ENCODE measurements around the gene BBS2.

BBS2 gene

GRCh38 chr16:56457927-56458470 is 61.8 kb downstream of the BBS2 start:
- Histone ChIP-seq H3K4me1 (peaks cover 3% of the 10 kb centered on the region), H2AFZ (no peak overlapping the region), H3K27me3 (ENCODE audit: control insufficient read depth, insufficient read depth, low read length) (no peaks in the 10 kb centered on the region), H3K4me2 (ENCODE audit: low read length) (no peak overlapping the region), H3K36me3 (ENCODE audit: control insufficient read depth, insufficient read depth, low read length) (no peaks in the 10 kb centered on the region), H3K9ac (no peak overlapping the region), H3K4me3 (ENCODE audit: low read depth, low read length) (no peak overlapping the region), H3K79me2 (peaks cover 7% of the 10 kb centered on the region), H3K27ac (no peak overlapping the region), H3K9me3 (ENCODE audit: control insufficient read depth, low read length) (no peaks in the 10 kb centered on the region)
- TF ChIP-seq CTCF (IDR thresholded peaks at IDR 0.05), result no peak

- Histone ChIP-seq H3K27me3 (ENCODE audit: control insufficient read depth, insufficient read depth, low read length) (no peaks in the 10 kb centered on the region), H3K4me1 (peaks cover 9% of the 10 kb centered on the region), H3K4me3 (ENCODE audit: low read depth, low read length) (peak overlapping the region; percentile 79), H3K36me3 (ENCODE audit: control insufficient read depth, insufficient read depth, low read length) (no peaks in the 10 kb centered on the region), H3K9ac (peak overlapping the region; percentile 91), H2AFZ (peak overlapping the region; percentile 95), H3K9me3 (ENCODE audit: control insufficient read depth, low read length) (no peaks in the 10 kb centered on the region), H3K79me2 (peaks cover 32% of the 10 kb centered on the region), H3K27ac (peak overlapping the region; percentile 82), H3K4me2 (ENCODE audit: low read length) (peak overlapping the region; percentile 83)
- no peak for TF ChIP-seq CTCF (IDR thresholded peaks at IDR 0.05)
These were observed 67.8 kb downstream of the BBS2 start for GRCh38 chr16:56451753-56452689.

GRCh38 chr16:56450986-56451752 is 68.7 kb downstream of the BBS2 start, which contains the start of the genes NUDT21 and OGFOD1:
Gene NUDT21, minus strand, starts transcription at chr16:56451332. Its CDS starts 130 bp downstream, at chr16:56451202.
Gene OGFOD1, plus strand, starts transcription at chr16:56451554. Its CDS starts 59 bp downstream, at chr16:56451613.
- no peak for TF ChIP-seq CTCF (IDR thresholded peaks at IDR 0.05)
- no peaks in the 10 kb centered on the region for H3K9me3 ChIP-seq (ENCODE audit: control insufficient read depth, low read length)
- H3K4me1 ChIP-seq, result peaks cover 9% of the 10 kb centered on the region

GRCh38 chr16:56450275-56450985 is 69.4 kb downstream of the BBS2 start:
- no peak for TF ChIP-seq CTCF (IDR thresholded peaks at IDR 0.05)
- Histone ChIP-seq H3K27ac (peak overlapping the region; percentile 82), H3K4me1 (peaks cover 9% of the 10 kb centered on the region), H3K4me3 (ENCODE audit: low read depth, low read length) (peak overlapping the region; percentile 79), H3K79me2 (peaks cover 32% of the 10 kb centered on the region), H3K9ac (peak overlapping the region; percentile 91), H3K4me2 (ENCODE audit: low read length) (peak overlapping the region; percentile 87), H3K36me3 (ENCODE audit: control insufficient read depth, insufficient read depth, low read length) (no peaks in the 10 kb centered on the region), H3K9me3 (ENCODE audit: control insufficient read depth, low read length) (no peaks in the 10 kb centered on the region), H2AFZ (peak overlapping the region; percentile 95), H3K27me3 (ENCODE audit: control insufficient read depth, insufficient read depth, low read length) (no peaks in the 10 kb centered on the region)

More at GRCh38 chr16:56450986-56451752, 68.7 kb downstream of the BBS2 start, which contains the start of the genes NUDT21 and OGFOD1:
- Histone ChIP-seq H3K4me2 (ENCODE audit: low read length) (peak within 1 kb of the TSS; percentile 87), H3K27ac (peak within 1 kb of the TSS; percentile 82), H2AFZ (peak within 1 kb of the TSS; percentile 95), H3K9ac (peak within 1 kb of the TSS; percentile 91), H3K4me3 (ENCODE audit: low read depth, low read length) (peak within 1 kb of the TSS; percentile 79), H3K36me3 (ENCODE audit: control insufficient read depth, insufficient read depth, low read length) (no peaks in the 10 kb centered on the region), H3K27me3 (ENCODE audit: control insufficient read depth, insufficient read depth, low read length) (no peaks in the 10 kb centered on the region), H3K79me2 (peaks cover 32% of the 10 kb centered on the region)
